HepG2 (cell line): ENCODE measurements around the gene HLA-B. TPM values are rescaled to one million over a fixed set of nuclear protein-coding genes. Genes with fewer than 3 reads are reported as not detected.

ENCODE experiments used
- ETV5 ChIP-seq: IDR thresholded peaks from 2 replicates; pipeline ENCODE4 v1.6.1; 2018; ENCODE audit warnings: missing biosample characterization, missing genetic modification reagents, inconsistent platforms, borderline replicate concordance
- NCOA2 ChIP-seq: sonication (generic); formaldehyde crosslinking; IDR thresholded peaks from 2 replicates; pipeline ENCODE4 v1.8.0; 2022; ENCODE audit warnings: inconsistent platforms
- NKX3-1 ChIP-seq: sonication (generic); formaldehyde crosslinking; IDR thresholded peaks from 2 replicates; pipeline ENCODE4 v1.5.0; 2020; ENCODE audit warnings: missing genetic modification reagents
- PBX2 ChIP-seq: IDR thresholded peaks from 2 replicates; pipeline ENCODE4 v1.6.1; 2016; ENCODE audit warnings: control low read depth
- PCBP1 ChIP-seq: fragments of 200-400 bp; formaldehyde crosslinking; IDR thresholded peaks from 2 replicates; pipeline ENCODE4 v1.6.1; 2017; ENCODE audit warnings: mild to moderate bottlenecking, low read depth, low read length, borderline replicate concordance
- REPIN1 ChIP-seq: sonication (generic); formaldehyde crosslinking; IDR thresholded peaks from 2 replicates; pipeline ENCODE4 v1.8.0; 2022; ENCODE audit warnings: missing genetic modification reagents, low read depth, mild to moderate bottlenecking, borderline replicate concordance
- SP2 ChIP-seq: sonication (generic); formaldehyde crosslinking; IDR thresholded peaks from 2 replicates; pipeline ENCODE4 v1.5.1; 2020; ENCODE audit warnings: mild to moderate bottlenecking, missing genetic modification reagents
- YY1 ChIP-seq: IDR thresholded peaks from 2 replicates; pipeline ENCODE4 v1.6.1; 2011; ENCODE audit warnings: low read length, low read depth, moderate library complexity, mild to moderate bottlenecking; ENCODE audit not compliant: insufficient read depth, insufficient replicate concordance
- ZBTB1 ChIP-seq: sonication (generic); formaldehyde crosslinking; IDR thresholded peaks from 2 replicates; pipeline ENCODE4 v1.4.0; 2020; ENCODE audit warnings: missing genetic modification reagents, borderline replicate concordance
- ZNF687 ChIP-seq: sonication (generic); formaldehyde crosslinking; IDR thresholded peaks from 2 replicates; pipeline ENCODE4 v1.5.1; 2020; ENCODE audit warnings: mild to moderate bottlenecking, missing genetic modification reagents, moderate library complexity
- polyA plus RNA-seq, 8 experiments: library from polyadenylated mRNA; depleted of rRNA in 3 of 8; stranded (reverse) in 7 of 8; unstranded in 1 of 8; fragments of >200 nt; fragmentation: Illumina TruSeq in 4 of 8; extraction: Trizol in 4 of 8; gene quantifications; 2 replicates each; pipeline versions ENCODE4 v1.2.1 to v1.2.3, GENCODE V29; 2011 to 2016; ENCODE audit warnings: low read depth in 4 of 8, missing spikeins in 1 of 8, mixed read lengths in 1 of 8; ENCODE audit not compliant: insufficient read depth in 1 of 8
- total RNA-seq, 5 experiments: library from RNA; depleted of rRNA; stranded (reverse); fragments of >200 nt; fragmentation: Illumina TruSeq; extraction: Trizol; gene quantifications; 2 replicates each; pipeline ENCODE4 v1.2.3, GENCODE V29; 2016; ENCODE audit warnings: low read depth in 1 of 5

Gene HLA-B
- total and polyA plus RNA-seq, 2 of the 13 experiments (the other 11 are each of a cell fraction or from before 2014, with no cell fraction given): 35.3 to 88.9 TPM

- TF ChIP-seq ZBTB1 (no peak), PCBP1 (no peak), SP2 (CRISPR knock-in tag) (no peak), YY1 (peak; percentile 51), REPIN1 (CRISPR knock-in tag) (0 out of 2 replicates have a peak, but pooled peaks have one; percentile 26), NKX3-1 (CRISPR knock-in tag) (no peak), NCOA2 (no peak), PBX2 (CRISPR knock-in tag) (no peak), ZNF687 (CRISPR knock-in tag) (peak; percentile 62), ETV5 (CRISPR knock-in tag) (peak; percentile 61; the same call in 1 of the 2 replicates)
- TF ChIP-seq, all 625 proteins: peak for 102
Measured at GRCh38 chr6:31366693-31367470, 9.9 kb upstream of the HLA-B start (continued).
